HCT116 (cell line): ENCODE data around the gene MTA3. TPM values are rescaled to one million over a fixed set of nuclear protein-coding genes. Genes with fewer than 3 reads are reported as not detected.

Experiments used
- ATAC-seq: fragments of 200-7000 bp; cut with Tn5 transposase; 2 replicates; pipeline ENCODE4 v1.9.1; 2020; ENCODE audit warnings: mild to moderate bottlenecking, moderate library complexity
- BruUV-seq: library from RNA; stranded (reverse); fragments of 400-500 nt; replicated peaks from 2 replicates; lab custom pipeline; 2021; lab: Mats Ljungman, UMichigan
- CTCF ChIA-PET: fragments of 300-600 bp; sonication (Branson Sonifier 250); formaldehyde crosslinking; loops from one replicate; lab custom pipeline; 2021; ENCODE audit warnings: antibody characterized with exemption; lab: Charles Lee
- POLR2A ChIA-PET: fragments of 300-600, 350-600 bp; sonication (Branson Sonifier 250); formaldehyde crosslinking; loops from one replicate; lab custom pipeline; 2021; ENCODE audit warnings: antibody characterized with exemption; lab: Charles Lee
- RAD21 ChIA-PET, 2 experiments: fragments of 300-600 bp; sonication (Branson Sonifier 250); formaldehyde crosslinking; loops; one replicate each; lab custom pipeline; 2023; ENCODE audit warnings: low total read pairs in 2 of 2; ENCODE audit not compliant: uncharacterized antibody in 2 of 2, unreplicated experiment in 2 of 2, low non-redundant PET in 1 of 2; lab: Charles Lee
- DNase-seq: peaks from one replicate; pipeline ENCODE4 v3.0.0-alpha.2; 2010; ENCODE audit warnings: low read depth, low spot score
- H2AFZ ChIP-seq: fragments of 200-600 bp; shearing (Covaris generic), sonication (generic); 2 replicates; pipeline ENCODE4 v1.6.1; 2017; ENCODE audit warnings: low read depth, mixed run types, mixed read lengths, antibody characterized with exemption, low read length; ENCODE audit not compliant: poor library complexity, severe bottlenecking
- H3K27ac ChIP-seq: 2 replicates; pipeline ENCODE4 v1.5.1; 2012; ENCODE audit warnings: low read depth, low read length
- H3K27me3 ChIP-seq: fragments of 200-600 bp; sonication (generic); 2 replicates; pipeline ENCODE4 v1.6.1; 2016; ENCODE audit warnings: mixed run types, low read length, mixed read lengths; ENCODE audit not compliant: insufficient read depth
- H3K36me3 ChIP-seq, 2 experiments: fragments of 200-500 bp in 1 of 2; fragments of 200-600 bp in 1 of 2; sonication (Bioruptor generic) in 1 of 2; sonication (generic) in 1 of 2; 2 replicates each; pipeline versions ENCODE4 v1.5.1 to v1.6.1; 2014 to 2016; ENCODE audit warnings: low read length in 2 of 2, inconsistent platforms in 1 of 2, mixed read lengths in 1 of 2, mixed run types in 1 of 2; ENCODE audit not compliant: insufficient read depth in 2 of 2, control insufficient read depth in 1 of 2
- H3K4me1 ChIP-seq, 2 experiments: fragments of 200-600 bp in 1 of 2; sonication (generic) in 1 of 2; 2 replicates each; pipeline versions ENCODE4 v1.5.1 to v1.6.1; 2012 to 2017; ENCODE audit warnings: low read length in 2 of 2, inconsistent platforms in 1 of 2, mild to moderate bottlenecking in 1 of 2, mixed read lengths in 1 of 2, mixed run types in 1 of 2, moderate library complexity in 1 of 2; ENCODE audit not compliant: insufficient read depth in 2 of 2, control insufficient read depth in 1 of 2
- H3K4me2 ChIP-seq: fragments of 200-600 bp; sonication (generic); 2 replicates; pipeline ENCODE4 v1.6.1; 2017; ENCODE audit warnings: mixed run types, low read length, mixed read lengths
- H3K4me3 ChIP-seq, 2 experiments: fragments of 200-600 bp in 1 of 2; sonication (generic) in 1 of 2; replicated peaks in 1 of 2; 2 replicates each; pipeline ENCODE4 v1.5.1; 2011 to 2016; ENCODE audit warnings: low read length in 2 of 2, control low read depth in 1 of 2, low read depth in 1 of 2, mild to moderate bottlenecking in 1 of 2, mixed read lengths in 1 of 2, mixed run types in 1 of 2
- H3K79me2 ChIP-seq: fragments of 200-600 bp; sonication (generic); 2 replicates; pipeline ENCODE4 v1.6.1; 2017; ENCODE audit warnings: mild to moderate bottlenecking, mixed run types, low read length, moderate library complexity, mixed read lengths; ENCODE audit not compliant: insufficient read depth
- H3K9ac ChIP-seq: fragments of 200-600 bp; sonication (generic); 2 replicates; pipeline ENCODE4 v1.6.1; 2016; ENCODE audit warnings: low read length, mixed read lengths
- H3K9me2 ChIP-seq: fragments of 200-600 bp; sonication (generic), shearing (Covaris generic); 2 replicates; pipeline ENCODE4 v1.6.1; 2017; ENCODE audit warnings: mixed run types, mild to moderate bottlenecking, moderate library complexity; ENCODE audit not compliant: insufficient read depth
- H3K9me3 ChIP-seq, 2 experiments: fragments of 200-500 bp in 1 of 2; fragments of 200-600 bp in 1 of 2; sonication (Bioruptor generic) in 1 of 2; sonication (generic) in 1 of 2; 2 replicates each; pipeline ENCODE4 v1.6.1; 2014 to 2017; ENCODE audit warnings: low read length in 2 of 2, mixed read lengths in 2 of 2, inconsistent platforms in 1 of 2, low read depth in 1 of 2, mild to moderate bottlenecking in 1 of 2, mixed run types in 1 of 2, moderate library complexity in 1 of 2; ENCODE audit not compliant: control insufficient read depth in 1 of 2, insufficient read depth in 1 of 2
- H4K20me1 ChIP-seq: fragments of 200-600 bp; sonication (generic), shearing (Covaris generic); 2 replicates; pipeline ENCODE4 v1.6.1; 2017; ENCODE audit warnings: mixed run types, mild to moderate bottlenecking, moderate library complexity; ENCODE audit not compliant: insufficient read depth
- CBX3 ChIP-seq: IDR thresholded peaks from 2 replicates; pipeline ENCODE4 v1.6.1; 2012; ENCODE audit warnings: low read depth
- CEBPB ChIP-seq: IDR thresholded peaks from 2 replicates; pipeline ENCODE4 v1.6.1; 2012; ENCODE audit warnings: low read depth
- EGR1 ChIP-seq: IDR thresholded peaks from 2 replicates; pipeline ENCODE4 v1.6.1; 2012; ENCODE audit warnings: low read depth
- ELF1 ChIP-seq: IDR thresholded peaks from 2 replicates; pipeline ENCODE4 v1.6.1; 2012; ENCODE audit warnings: low read depth, borderline replicate concordance
- EZH2 ChIP-seq: fragments of 200-600 bp; sonication (generic); IDR thresholded peaks from 2 replicates; pipeline ENCODE4 v1.6.1; 2017; ENCODE audit warnings: antibody characterized with exemption, mixed run types
- EZH2phosphoT487 ChIP-seq: fragments of 200-600 bp; IDR thresholded peaks from 2 replicates; pipeline ENCODE4 v1.6.1; 2018; ENCODE audit warnings: antibody characterized with exemption, borderline replicate concordance
- FOSL1 ChIP-seq: IDR thresholded peaks from 2 replicates; pipeline ENCODE4 v1.6.1; 2012; ENCODE audit warnings: low read depth
- JUND ChIP-seq: IDR thresholded peaks from 2 replicates; pipeline ENCODE4 v1.6.1; 2012
- MAX ChIP-seq: IDR thresholded peaks from 2 replicates; pipeline ENCODE4 v1.6.1; 2012
- POLR2A ChIP-seq: IDR thresholded peaks from 2 replicates; pipeline ENCODE4 v1.7.0; 2011; ENCODE audit warnings: borderline replicate concordance; ENCODE audit not compliant: insufficient read depth, insufficient read length; ENCODE audit errors: extremely low read depth
- POLR2AphosphoS5 ChIP-seq: IDR thresholded peaks from 2 replicates; pipeline ENCODE4 v1.6.1; 2011; ENCODE audit warnings: mild to moderate bottlenecking, low read depth, low read length, moderate library complexity
- SP1 ChIP-seq: IDR thresholded peaks from 2 replicates; pipeline ENCODE4 v1.6.1; 2012; ENCODE audit warnings: low read depth
- SRF ChIP-seq: IDR thresholded peaks from 2 replicates; pipeline ENCODE4 v1.6.1; 2012; ENCODE audit warnings: low read depth
- YY1 ChIP-seq: IDR thresholded peaks from 2 replicates; pipeline ENCODE4 v1.6.1; 2011; ENCODE audit warnings: low read length, low read depth, moderate library complexity, mild to moderate bottlenecking; ENCODE audit not compliant: insufficient replicate concordance; ENCODE audit errors: extremely low read depth
- ZFX ChIP-seq: fragments of 450-650 bp; IDR thresholded peaks from 2 replicates; pipeline ENCODE4 v1.6.1; 2017
- ZNF274 ChIP-seq: fragments of 200-500 bp; sonication (Bioruptor generic); IDR thresholded peaks from 2 replicates; pipeline ENCODE4 v1.6.1; 2014; ENCODE audit warnings: mild to moderate bottlenecking, low read depth, low read length, inconsistent platforms
- intact Hi-C: fragments of 100-400 bp; cut with micrococcal nuclease; formaldehyde crosslinking; loops from 2 replicates; pipeline ENCODE4 v1.10.0; 2022
- total RNA-seq: library from RNA; stranded (reverse); gene quantifications from one replicate; pipeline ENCODE4 v1.2.1, GENCODE V29; 2021; ENCODE audit not compliant: unreplicated experiment
- TF ChIP-seq, protein P1 (sequence below): IDR thresholded peaks from 2 replicates; pipeline ENCODE4 v1.6.1; 2011; ENCODE audit warnings: mild to moderate bottlenecking, low read length, moderate library complexity; ENCODE audit not compliant: insufficient replicate concordance; ENCODE audit errors: extremely low read depth
- TF ChIP-seq, protein P2 (sequence below), 3 experiments: fragments of 200-600 bp in 1 of 3; sonication (generic) in 1 of 3; IDR thresholded peaks in 2 of 3; conservative IDR thresholded peaks in 1 of 3; 2 replicates each; pipeline ENCODE4 v1.5.1; 2012 to 2017; ENCODE audit warnings: low read depth in 2 of 3, low read length in 2 of 3, antibody characterized with exemption in 1 of 3, borderline replicate concordance in 1 of 3, control low read depth in 1 of 3, mild to moderate bottlenecking in 1 of 3, mixed read lengths in 1 of 3, mixed run types in 1 of 3, moderate library complexity in 1 of 3; ENCODE audit not compliant: insufficient read depth in 1 of 3
- TF ChIP-seq, protein P3 (sequence below): IDR thresholded peaks from 2 replicates; pipeline ENCODE4 v1.6.1; 2012

The MTA3 gene
- total RNA-seq, 1 experiment from 2014 or later: 46.3 TPM

- ChIA-PET POLR2A (no interaction called here), RAD21 (no interaction called here), CTCF (no interaction called here)
- Histone ChIP-seq H3K27ac (no peak overlapping the region), H3K79me2 (no peaks in the 10 kb centered on the region), H3K4me3 (no peak overlapping the region), H3K27me3 (no peaks in the 10 kb centered on the region), H3K9me2 (no peaks in the 10 kb centered on the region), H4K20me1 (no peaks in the 10 kb centered on the region), H3K4me1 (no peaks in the 10 kb centered on the region), H3K4me2 (no peak overlapping the region), H3K9me3 (peaks cover 0 to 3% of the 10 kb centered on the region in 2 experiments; a peak in 1 of 4 replicates), H3K36me3 (no peaks in the 10 kb centered on the region), H2AFZ (no peak overlapping the region), H3K9ac (no peak overlapping the region)
- no peak for ATAC-seq
- intact Hi-C loops: no loop called here
- TF ChIP-seq POLR2A (no peak), MAX (no peak), YY1 (no peak), SP1 (no peak), CEBPB (no peak), FOSL1 (no peak), EZH2 (no peak), CBX3 (no peak), ZFX (no peak), ELF1 (no peak), SRF (no peak), ZNF274 (no peak), POLR2AphosphoS5 (no peak), JUND (no peak), EZH2phosphoT487 (no peak), EGR1 (no peak)
- TF ChIP-seq, protein P1, sequence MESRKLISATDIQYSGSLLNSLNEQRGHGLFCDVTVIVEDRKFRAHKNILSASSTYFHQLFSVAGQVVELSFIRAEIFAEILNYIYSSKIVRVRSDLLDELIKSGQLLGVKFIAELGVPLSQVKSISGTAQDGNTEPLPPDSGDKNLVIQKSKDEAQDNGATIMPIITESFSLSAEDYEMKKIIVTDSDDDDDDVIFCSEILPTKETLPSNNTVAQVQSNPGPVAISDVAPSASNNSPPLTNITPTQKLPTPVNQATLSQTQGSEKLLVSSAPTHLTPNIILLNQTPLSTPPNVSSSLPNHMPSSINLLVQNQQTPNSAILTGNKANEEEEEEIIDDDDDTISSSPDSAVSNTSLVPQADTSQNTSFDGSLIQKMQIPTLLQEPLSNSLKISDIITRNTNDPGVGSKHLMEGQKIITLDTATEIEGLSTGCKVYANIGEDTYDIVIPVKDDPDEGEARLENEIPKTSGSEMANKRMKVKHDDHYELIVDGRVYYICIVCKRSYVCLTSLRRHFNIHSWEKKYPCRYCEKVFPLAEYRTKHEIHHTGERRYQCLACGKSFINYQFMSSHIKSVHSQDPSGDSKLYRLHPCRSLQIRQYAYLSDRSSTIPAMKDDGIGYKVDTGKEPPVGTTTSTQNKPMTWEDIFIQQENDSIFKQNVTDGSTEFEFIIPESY: no peak
- TF ChIP-seq, protein P2, sequence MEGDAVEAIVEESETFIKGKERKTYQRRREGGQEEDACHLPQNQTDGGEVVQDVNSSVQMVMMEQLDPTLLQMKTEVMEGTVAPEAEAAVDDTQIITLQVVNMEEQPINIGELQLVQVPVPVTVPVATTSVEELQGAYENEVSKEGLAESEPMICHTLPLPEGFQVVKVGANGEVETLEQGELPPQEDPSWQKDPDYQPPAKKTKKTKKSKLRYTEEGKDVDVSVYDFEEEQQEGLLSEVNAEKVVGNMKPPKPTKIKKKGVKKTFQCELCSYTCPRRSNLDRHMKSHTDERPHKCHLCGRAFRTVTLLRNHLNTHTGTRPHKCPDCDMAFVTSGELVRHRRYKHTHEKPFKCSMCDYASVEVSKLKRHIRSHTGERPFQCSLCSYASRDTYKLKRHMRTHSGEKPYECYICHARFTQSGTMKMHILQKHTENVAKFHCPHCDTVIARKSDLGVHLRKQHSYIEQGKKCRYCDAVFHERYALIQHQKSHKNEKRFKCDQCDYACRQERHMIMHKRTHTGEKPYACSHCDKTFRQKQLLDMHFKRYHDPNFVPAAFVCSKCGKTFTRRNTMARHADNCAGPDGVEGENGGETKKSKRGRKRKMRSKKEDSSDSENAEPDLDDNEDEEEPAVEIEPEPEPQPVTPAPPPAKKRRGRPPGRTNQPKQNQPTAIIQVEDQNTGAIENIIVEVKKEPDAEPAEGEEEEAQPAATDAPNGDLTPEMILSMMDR (IDR thresholded peaks at IDR 0.05 in 2 of 3, conservative IDR thresholded peaks at IDR 0.05 in 1 of 3; ENCODE audit: borderline replicate concordance in 1 of 3, insufficient read depth in 1 of 3, low read depth in 2 of 3, low read length in 2 of 3): no peak
- TF ChIP-seq, protein P3, sequence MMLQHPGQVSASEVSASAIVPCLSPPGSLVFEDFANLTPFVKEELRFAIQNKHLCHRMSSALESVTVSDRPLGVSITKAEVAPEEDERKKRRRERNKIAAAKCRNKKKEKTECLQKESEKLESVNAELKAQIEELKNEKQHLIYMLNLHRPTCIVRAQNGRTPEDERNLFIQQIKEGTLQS: no peak
- BruUV-seq: no TSS peak
- DNase-seq: no peak
These were observed 168.3 kb downstream of the MTA3 start for GRCh38 chr2:42736598-42737322.
